HCT116 (cell line): Measurements from ENCODE around the gene GYPC. TPM values are rescaled to one million over a fixed set of nuclear protein-coding genes. Genes with fewer than 3 reads are reported as not detected.

ENCODE experiments used
- ATAC-seq: fragments of 200-7000 bp; cut with Tn5 transposase; 2 replicates; pipeline ENCODE4 v1.9.1; 2020; ENCODE audit warnings: mild to moderate bottlenecking, moderate library complexity
- BruUV-seq: library from RNA; stranded (reverse); fragments of 400-500 nt; replicated peaks from 2 replicates; lab custom pipeline; 2021; lab: Mats Ljungman, UMichigan
- CTCF ChIA-PET: fragments of 300-600 bp; sonication (Branson Sonifier 250); formaldehyde crosslinking; loops from one replicate; lab custom pipeline; 2021; ENCODE audit warnings: antibody characterized with exemption; lab: Charles Lee
- POLR2A ChIA-PET: fragments of 300-600, 350-600 bp; sonication (Branson Sonifier 250); formaldehyde crosslinking; loops from one replicate; lab custom pipeline; 2021; ENCODE audit warnings: antibody characterized with exemption; lab: Charles Lee
- RAD21 ChIA-PET, 2 experiments: fragments of 300-600 bp; sonication (Branson Sonifier 250); formaldehyde crosslinking; loops; one replicate each; lab custom pipeline; 2023; ENCODE audit warnings: low total read pairs in 2 of 2; ENCODE audit not compliant: uncharacterized antibody in 2 of 2, unreplicated experiment in 2 of 2, low non-redundant PET in 1 of 2; lab: Charles Lee
- DNase-seq: peaks from one replicate; pipeline ENCODE4 v3.0.0-alpha.2; 2010; ENCODE audit warnings: low read depth, low spot score
- H2AFZ ChIP-seq: fragments of 200-600 bp; shearing (Covaris generic), sonication (generic); 2 replicates; pipeline ENCODE4 v1.6.1; 2017; ENCODE audit warnings: low read depth, mixed run types, mixed read lengths, antibody characterized with exemption, low read length; ENCODE audit not compliant: poor library complexity, severe bottlenecking
- H3K27ac ChIP-seq: 2 replicates; pipeline ENCODE4 v1.5.1; 2012; ENCODE audit warnings: low read depth, low read length
- H3K27me3 ChIP-seq: fragments of 200-600 bp; sonication (generic); 2 replicates; pipeline ENCODE4 v1.6.1; 2016; ENCODE audit warnings: mixed run types, low read length, mixed read lengths; ENCODE audit not compliant: insufficient read depth
- H3K36me3 ChIP-seq, 2 experiments: fragments of 200-500 bp in 1 of 2; fragments of 200-600 bp in 1 of 2; sonication (Bioruptor generic) in 1 of 2; sonication (generic) in 1 of 2; 2 replicates each; pipeline versions ENCODE4 v1.5.1 to v1.6.1; 2014 to 2016; ENCODE audit warnings: low read length in 2 of 2, inconsistent platforms in 1 of 2, mixed read lengths in 1 of 2, mixed run types in 1 of 2; ENCODE audit not compliant: insufficient read depth in 2 of 2, control insufficient read depth in 1 of 2
- H3K4me1 ChIP-seq, 2 experiments: fragments of 200-600 bp in 1 of 2; sonication (generic) in 1 of 2; 2 replicates each; pipeline versions ENCODE4 v1.5.1 to v1.6.1; 2012 to 2017; ENCODE audit warnings: low read length in 2 of 2, inconsistent platforms in 1 of 2, mild to moderate bottlenecking in 1 of 2, mixed read lengths in 1 of 2, mixed run types in 1 of 2, moderate library complexity in 1 of 2; ENCODE audit not compliant: insufficient read depth in 2 of 2, control insufficient read depth in 1 of 2
- H3K4me2 ChIP-seq: fragments of 200-600 bp; sonication (generic); 2 replicates; pipeline ENCODE4 v1.6.1; 2017; ENCODE audit warnings: mixed run types, low read length, mixed read lengths
- H3K4me3 ChIP-seq, 2 experiments: fragments of 200-600 bp in 1 of 2; sonication (generic) in 1 of 2; replicated peaks in 1 of 2; 2 replicates each; pipeline ENCODE4 v1.5.1; 2011 to 2016; ENCODE audit warnings: low read length in 2 of 2, control low read depth in 1 of 2, low read depth in 1 of 2, mild to moderate bottlenecking in 1 of 2, mixed read lengths in 1 of 2, mixed run types in 1 of 2
- H3K79me2 ChIP-seq: fragments of 200-600 bp; sonication (generic); 2 replicates; pipeline ENCODE4 v1.6.1; 2017; ENCODE audit warnings: mild to moderate bottlenecking, mixed run types, low read length, moderate library complexity, mixed read lengths; ENCODE audit not compliant: insufficient read depth
- H3K9ac ChIP-seq: fragments of 200-600 bp; sonication (generic); 2 replicates; pipeline ENCODE4 v1.6.1; 2016; ENCODE audit warnings: low read length, mixed read lengths
- H3K9me2 ChIP-seq: fragments of 200-600 bp; sonication (generic), shearing (Covaris generic); 2 replicates; pipeline ENCODE4 v1.6.1; 2017; ENCODE audit warnings: mixed run types, mild to moderate bottlenecking, moderate library complexity; ENCODE audit not compliant: insufficient read depth
- H3K9me3 ChIP-seq, 2 experiments: fragments of 200-500 bp in 1 of 2; fragments of 200-600 bp in 1 of 2; sonication (Bioruptor generic) in 1 of 2; sonication (generic) in 1 of 2; 2 replicates each; pipeline ENCODE4 v1.6.1; 2014 to 2017; ENCODE audit warnings: low read length in 2 of 2, mixed read lengths in 2 of 2, inconsistent platforms in 1 of 2, low read depth in 1 of 2, mild to moderate bottlenecking in 1 of 2, mixed run types in 1 of 2, moderate library complexity in 1 of 2; ENCODE audit not compliant: control insufficient read depth in 1 of 2, insufficient read depth in 1 of 2
- H4K20me1 ChIP-seq: fragments of 200-600 bp; sonication (generic), shearing (Covaris generic); 2 replicates; pipeline ENCODE4 v1.6.1; 2017; ENCODE audit warnings: mixed run types, mild to moderate bottlenecking, moderate library complexity; ENCODE audit not compliant: insufficient read depth
- CEBPB ChIP-seq: IDR thresholded peaks from 2 replicates; pipeline ENCODE4 v1.6.1; 2012; ENCODE audit warnings: low read depth
- CTCF ChIP-seq, 3 experiments: fragments of 200-600 bp in 1 of 3; sonication (generic) in 1 of 3; IDR thresholded peaks in 2 of 3; conservative IDR thresholded peaks in 1 of 3; 2 replicates each; pipeline ENCODE4 v1.5.1; 2012 to 2017; ENCODE audit warnings: low read depth in 2 of 3, low read length in 2 of 3, antibody characterized with exemption in 1 of 3, borderline replicate concordance in 1 of 3, control low read depth in 1 of 3, mild to moderate bottlenecking in 1 of 3, mixed read lengths in 1 of 3, mixed run types in 1 of 3, moderate library complexity in 1 of 3; ENCODE audit not compliant: insufficient read depth in 1 of 3
- EGR1 ChIP-seq: IDR thresholded peaks from 2 replicates; pipeline ENCODE4 v1.6.1; 2012; ENCODE audit warnings: low read depth
- EZH2 ChIP-seq: fragments of 200-600 bp; sonication (generic); IDR thresholded peaks from 2 replicates; pipeline ENCODE4 v1.6.1; 2017; ENCODE audit warnings: antibody characterized with exemption, mixed run types
- EZH2phosphoT487 ChIP-seq: fragments of 200-600 bp; IDR thresholded peaks from 2 replicates; pipeline ENCODE4 v1.6.1; 2018; ENCODE audit warnings: antibody characterized with exemption, borderline replicate concordance
- POLR2A ChIP-seq: IDR thresholded peaks from 2 replicates; pipeline ENCODE4 v1.7.0; 2011; ENCODE audit warnings: borderline replicate concordance; ENCODE audit not compliant: insufficient read depth, insufficient read length; ENCODE audit errors: extremely low read depth
- POLR2AphosphoS5 ChIP-seq: IDR thresholded peaks from 2 replicates; pipeline ENCODE4 v1.6.1; 2011; ENCODE audit warnings: mild to moderate bottlenecking, low read depth, low read length, moderate library complexity
- RAD21 ChIP-seq: IDR thresholded peaks from 2 replicates; pipeline ENCODE4 v1.6.1; 2012; ENCODE audit warnings: low read depth, mild to moderate bottlenecking
- SIN3A ChIP-seq: IDR thresholded peaks from 2 replicates; pipeline ENCODE4 v1.6.1; 2012; ENCODE audit warnings: low read depth
- SP1 ChIP-seq: IDR thresholded peaks from 2 replicates; pipeline ENCODE4 v1.6.1; 2012; ENCODE audit warnings: low read depth
- SRF ChIP-seq: IDR thresholded peaks from 2 replicates; pipeline ENCODE4 v1.6.1; 2012; ENCODE audit warnings: low read depth
- TCF7L2 ChIP-seq: IDR thresholded peaks from 2 replicates; pipeline ENCODE4 v1.7.0; 2011; ENCODE audit warnings: borderline replicate concordance, inconsistent platforms; ENCODE audit not compliant: insufficient read depth, insufficient read length; ENCODE audit errors: extremely low read depth
- YY1 ChIP-seq: IDR thresholded peaks from 2 replicates; pipeline ENCODE4 v1.6.1; 2011; ENCODE audit warnings: low read length, low read depth, moderate library complexity, mild to moderate bottlenecking; ENCODE audit not compliant: insufficient replicate concordance; ENCODE audit errors: extremely low read depth
- ZBTB33 ChIP-seq: IDR thresholded peaks from 2 replicates; pipeline ENCODE4 v1.6.1; 2011; ENCODE audit warnings: mild to moderate bottlenecking, low read length, moderate library complexity; ENCODE audit not compliant: insufficient replicate concordance; ENCODE audit errors: extremely low read depth
- intact Hi-C: fragments of 100-400 bp; cut with micrococcal nuclease; formaldehyde crosslinking; loops from 2 replicates; pipeline ENCODE4 v1.10.0; 2022
- total RNA-seq: library from RNA; stranded (reverse); gene quantifications from one replicate; pipeline ENCODE4 v1.2.1, GENCODE V29; 2021; ENCODE audit not compliant: unreplicated experiment
- TF ChIP-seq, protein P1 (sequence below): IDR thresholded peaks from 2 replicates; pipeline ENCODE4 v1.6.1; 2012
- TF ChIP-seq, protein P2 (sequence below): IDR thresholded peaks from 2 replicates; pipeline ENCODE4 v1.6.1; 2012

GYPC gene
- total RNA-seq, 1 experiment from 2014 or later = 0.66 TPM

DNA sequence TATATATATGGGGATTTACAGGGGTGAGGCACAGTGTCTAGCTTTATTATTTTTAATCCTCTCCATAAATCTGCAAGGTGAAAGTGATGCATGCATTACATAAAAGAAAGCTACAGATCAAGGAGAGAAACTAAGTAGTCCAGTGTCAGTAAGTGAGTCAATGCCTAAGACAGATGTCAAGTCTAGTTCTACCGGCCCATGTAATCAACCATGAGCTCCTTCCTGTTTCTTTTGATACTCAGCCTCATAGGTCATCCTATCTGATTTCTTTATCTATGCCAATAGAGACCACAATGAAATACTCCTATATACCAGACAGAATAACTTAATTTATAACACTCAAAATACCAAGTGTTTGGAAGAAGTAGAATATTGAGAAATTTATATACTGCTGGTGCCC is 20.2 kb upstream of the GYPC start:
- CTCF ChIA-PET = no interaction called here

More for the DNA sequence above, 20.2 kb upstream of the GYPC start:
- Histone ChIP-seq H3K4me3 (no peak overlapping the region), H3K9ac (no peak overlapping the region), H3K27me3 (0 out of 2 replicates have a peak, but pooled peaks cover 3% of the 10 kb centered on the region), H3K4me2 (no peak overlapping the region), H3K9me2 (no peaks in the 10 kb centered on the region), H4K20me1 (no peaks in the 10 kb centered on the region), H3K27ac (no peak overlapping the region), H3K4me1 (no peaks in the 10 kb centered on the region), H3K9me3 (no peaks in the 10 kb centered on the region), H3K79me2 (no peaks in the 10 kb centered on the region), H2AFZ (no peak overlapping the region), H3K36me3 (no peaks in the 10 kb centered on the region)
- no TSS peak for BruUV-seq
- no peak for DNase-seq
- no peak for ATAC-seq
- intact Hi-C loops = no loop called here
- ChIA-PET POLR2A (no interaction called here), RAD21 (no interaction called here)
- TF ChIP-seq SIN3A (no peak), SRF (no peak), RAD21 (no peak), CEBPB (no peak), CTCF (IDR thresholded peaks at IDR 0.05 in 2 of 3, conservative IDR thresholded peaks at IDR 0.05 in 1 of 3; ENCODE audit: borderline replicate concordance in 1 of 3, insufficient read depth in 1 of 3, low read depth in 2 of 3, low read length in 2 of 3) (no peak), TCF7L2 (no peak), YY1 (no peak), POLR2AphosphoS5 (no peak), ZBTB33 (no peak), EGR1 (no peak), SP1 (no peak), POLR2A (no peak), EZH2phosphoT487 (no peak), EZH2 (no peak)
- TF ChIP-seq, protein P1, sequence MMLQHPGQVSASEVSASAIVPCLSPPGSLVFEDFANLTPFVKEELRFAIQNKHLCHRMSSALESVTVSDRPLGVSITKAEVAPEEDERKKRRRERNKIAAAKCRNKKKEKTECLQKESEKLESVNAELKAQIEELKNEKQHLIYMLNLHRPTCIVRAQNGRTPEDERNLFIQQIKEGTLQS = no peak
- TF ChIP-seq, protein P2, sequence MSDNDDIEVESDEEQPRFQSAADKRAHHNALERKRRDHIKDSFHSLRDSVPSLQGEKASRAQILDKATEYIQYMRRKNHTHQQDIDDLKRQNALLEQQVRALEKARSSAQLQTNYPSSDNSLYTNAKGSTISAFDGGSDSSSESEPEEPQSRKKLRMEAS = no peak
